ENCODE measurements around the gene OPA3. TPM values are rescaled to one million over a fixed set of nuclear protein-coding genes. Genes with fewer than 3 reads are reported as not detected.

OPA3 gene
- total and polyA plus RNA-seq, 10 of the 15 experiments (the other 5 are each of a cell fraction or from before 2014, with no cell fraction given): 2.2 to 24.3 (median 13.3) TPM

- TF ChIP-seq SIX5 (IDR thresholded peaks at IDR 0.05; ENCODE audit: low read depth, low read length, severe bottlenecking) (no peak), EED (IDR thresholded peaks at IDR 0.05; ENCODE audit: low read depth) (no peak), MXI1 (IDR thresholded peaks at IDR 0.05; ENCODE audit: low read depth, low read length) (peak; percentile 67), RELB (IDR thresholded peaks at IDR 0.05; ENCODE audit: low read depth) (0 out of 2 replicates have a peak, but pooled peaks have one; percentile 66), POU2F2 (IDR thresholded peaks at IDR 0.05; ENCODE audit: borderline replicate concordance, low read depth, low read length) (peak; percentile 100; the same call in 2 of the 3 replicates), RELA (IDR thresholded peaks at IDR 0.05; ENCODE audit: borderline replicate concordance, partially characterized antibody) (no peak), RFX5 (IDR thresholded peaks at IDR 0.05; ENCODE audit: low read depth, low read length) (0 out of 2 replicates have a peak, but pooled peaks have one; percentile 34), ZZZ3 (IDR thresholded peaks at IDR 0.05; ENCODE audit: control insufficient read depth, insufficient read length, low read depth) (no peak), ZNF384 (IDR thresholded peaks at IDR 0.05; ENCODE audit: borderline replicate concordance, low read depth, low read length) (no peak), CBX3 (IDR thresholded peaks at IDR 0.05; ENCODE audit: borderline replicate concordance, low read depth) (no peak), PML (IDR thresholded peaks at IDR 0.05; ENCODE audit: low read length) (peak; percentile 93), BCL3 (IDR thresholded peaks at IDR 0.05; ENCODE audit: borderline replicate concordance, insufficient read depth, low read depth, low read length, poor library complexity, severe bottlenecking) (no peak), NRF1 (conservative IDR thresholded peaks at IDR 0.05; ENCODE audit: low read depth, low read length) (peak; percentile 57), ZNF687 (IDR thresholded peaks at IDR 0.05) (peak; percentile 31; the same call in 1 of the 2 replicates), PRDM15 (CRISPR knock-in tag; IDR thresholded peaks at IDR 0.05) (no peak), BHLHE40 (IDR thresholded peaks at IDR 0.05; ENCODE audit: borderline replicate concordance in 1 of 2, low read depth in 2 of 2, low read length in 1 of 2) (peak; percentile 72 to 92)
Observed at GRCh38 chr19:45584332-45585157, at the start of gene OPA3 (continued).

Measured in GM12878 (cell line).